GM23338 (cell line): ENCODE results near the gene CELF2.

Source experiments
- CREB1 ChIP-seq: fragments of 250-450 bp; sonication (Bioruptor Pico); IDR thresholded peaks from 2 replicates; pipeline ENCODE4 v1.5.0; 2020; ENCODE audit warnings: low read depth, mild to moderate bottlenecking, moderate library complexity
- CTCF ChIP-seq, 2 experiments: fragments of 200-600 bp in 1 of 2; sonication (generic) in 1 of 2; conservative IDR thresholded peaks; 2 replicates each; pipeline versions ENCODE4 v1.5.1 to v1.6.1; 2016 to 2017; ENCODE audit warnings: antibody characterized with exemption in 2 of 2, low read depth in 2 of 2, mild to moderate bottlenecking in 2 of 2, moderate library complexity in 1 of 2
- ETS1 ChIP-seq: IDR thresholded peaks from 2 replicates; pipeline ENCODE4 v1.6.1; 2016; ENCODE audit warnings: antibody characterized with exemption
- EZH2 ChIP-seq: fragments of 200-600 bp; sonication (generic); IDR thresholded peaks from one replicate; pipeline ENCODE4 v1.8.0; 2017; ENCODE audit warnings: antibody characterized with exemption, mild to moderate bottlenecking, low read depth; ENCODE audit not compliant: unreplicated experiment
- EZH2phosphoT487 ChIP-seq: fragments of 200-600 bp; sonication (generic); IDR thresholded peaks from one replicate; pipeline ENCODE4 v1.8.1; 2018; ENCODE audit warnings: antibody characterized with exemption; ENCODE audit not compliant: unreplicated experiment
- JUNB ChIP-seq: IDR thresholded peaks from one replicate; pipeline ENCODE4 v1.6.1; 2016; ENCODE audit warnings: antibody characterized with exemption; ENCODE audit not compliant: unreplicated experiment
- NANOG ChIP-seq: IDR thresholded peaks from 2 replicates; pipeline ENCODE4 v1.6.1; 2016; ENCODE audit warnings: antibody characterized with exemption, borderline replicate concordance
- POLR2AphosphoS5 ChIP-seq: IDR thresholded peaks from 2 replicates; pipeline ENCODE4 v1.6.1; 2016; ENCODE audit warnings: antibody characterized with exemption, low read depth
- REST ChIP-seq: IDR thresholded peaks from one replicate; pipeline ENCODE4 v1.6.1; 2018; ENCODE audit warnings: antibody characterized with exemption; ENCODE audit not compliant: unreplicated experiment
- STAT1 ChIP-seq: IDR thresholded peaks from one replicate; pipeline ENCODE4 v1.6.1; 2016; ENCODE audit warnings: antibody characterized with exemption; ENCODE audit not compliant: unreplicated experiment
- ZNF114 ChIP-seq: fragments of 250-450 bp; sonication (Bioruptor Pico); IDR thresholded peaks from 2 replicates; pipeline ENCODE4 v1.5.0; 2020; ENCODE audit warnings: mild to moderate bottlenecking, moderate library complexity
- ZNF331 ChIP-seq: fragments of 250-450 bp; sonication (Bioruptor Pico); IDR thresholded peaks from 2 replicates; pipeline ENCODE4 v1.5.0; 2020; ENCODE audit warnings: low read depth, mild to moderate bottlenecking, moderate library complexity
- ZNF462 ChIP-seq: fragments of 250-450 bp; sonication (Bioruptor Pico); IDR thresholded peaks from 2 replicates; pipeline ENCODE4 v1.5.0; 2020; ENCODE audit warnings: mild to moderate bottlenecking, moderate library complexity

- no peak for TF ChIP-seq CTCF (conservative IDR thresholded peaks at IDR 0.05; ENCODE audit: low read depth in 2 of 2)
- no peak for TF ChIP-seq EZH2
- TF ChIP-seq STAT1: no peak
- TF ChIP-seq ZNF331 (CRISPR knock-in tag): no peak
- no peak for TF ChIP-seq POLR2AphosphoS5
- no peak for TF ChIP-seq EZH2phosphoT487
- TF ChIP-seq REST: no peak
- no peak for TF ChIP-seq ZNF114 (CRISPR knock-in tag)
- no peak for TF ChIP-seq CREB1 (CRISPR knock-in tag)
- TF ChIP-seq ZNF462: no peak
- no peak for TF ChIP-seq ETS1
- TF ChIP-seq JUNB: no peak
- TF ChIP-seq NANOG: no peak
These were observed 44.4 kb upstream of the CELF2 start for GRCh38 chr10:10973310-10973709.
